ENCODE measurements around the gene FOXN1.

- TF ChIP-seq EZH2phosphoT487 (IDR thresholded peaks at IDR 0.05; ENCODE audit: low read depth, severe bottlenecking, unreplicated experiment): no peak
- TF ChIP-seq, protein P1, sequence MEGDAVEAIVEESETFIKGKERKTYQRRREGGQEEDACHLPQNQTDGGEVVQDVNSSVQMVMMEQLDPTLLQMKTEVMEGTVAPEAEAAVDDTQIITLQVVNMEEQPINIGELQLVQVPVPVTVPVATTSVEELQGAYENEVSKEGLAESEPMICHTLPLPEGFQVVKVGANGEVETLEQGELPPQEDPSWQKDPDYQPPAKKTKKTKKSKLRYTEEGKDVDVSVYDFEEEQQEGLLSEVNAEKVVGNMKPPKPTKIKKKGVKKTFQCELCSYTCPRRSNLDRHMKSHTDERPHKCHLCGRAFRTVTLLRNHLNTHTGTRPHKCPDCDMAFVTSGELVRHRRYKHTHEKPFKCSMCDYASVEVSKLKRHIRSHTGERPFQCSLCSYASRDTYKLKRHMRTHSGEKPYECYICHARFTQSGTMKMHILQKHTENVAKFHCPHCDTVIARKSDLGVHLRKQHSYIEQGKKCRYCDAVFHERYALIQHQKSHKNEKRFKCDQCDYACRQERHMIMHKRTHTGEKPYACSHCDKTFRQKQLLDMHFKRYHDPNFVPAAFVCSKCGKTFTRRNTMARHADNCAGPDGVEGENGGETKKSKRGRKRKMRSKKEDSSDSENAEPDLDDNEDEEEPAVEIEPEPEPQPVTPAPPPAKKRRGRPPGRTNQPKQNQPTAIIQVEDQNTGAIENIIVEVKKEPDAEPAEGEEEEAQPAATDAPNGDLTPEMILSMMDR (IDR thresholded peaks at IDR 0.05; ENCODE audit: poor library complexity): peak; percentile 66
These were observed 41.7 kb downstream of the FOXN1 start for GRCh38 chr17:28547623-28548416.
